ENCODE results near the gene FXN.
A peak's percentile ranks its signal among the peaks of the same experiment; 100 is the strongest.

- TF ChIP-seq CTCF (IDR thresholded peaks at IDR 0.05; ENCODE audit: low read depth, low read length, missing input control) = no peak
- no peak for TF ChIP-seq MAX (IDR thresholded peaks at IDR 0.05)
- TF ChIP-seq TAF1 (conservative IDR thresholded peaks at IDR 0.05) = peak; percentile 50
Observed at GRCh38 chr9:69120380-69121154, 85.0 kb downstream of the FXN start.
